Osteoblast (primary cell): ENCODE results near the gene EYA3. TPM values are rescaled to one million over a fixed set of nuclear protein-coding genes. Genes with fewer than 3 reads are reported as not detected.

Source experiments
- DNase-seq: peaks from one replicate; pipeline ENCODE4 v3.0.0; 2011; ENCODE audit warnings: low spot score, mixed read lengths; ENCODE audit not compliant: insufficient read length; ENCODE audit errors: missing footprints
- H2AFZ ChIP-seq: 2 replicates; pipeline ENCODE4 v1.6.0; 2011; ENCODE audit warnings: mild to moderate bottlenecking, low read length
- H3K27ac ChIP-seq: 2 replicates; pipeline ENCODE4 v1.5.1; 2011; ENCODE audit warnings: mild to moderate bottlenecking, low read depth, low read length, moderate library complexity
- H3K27me3 ChIP-seq: 2 replicates; pipeline ENCODE4 v1.6.0; 2012; ENCODE audit warnings: mild to moderate bottlenecking, control low read depth, inconsistent platforms, low read length, moderate library complexity; ENCODE audit not compliant: insufficient read depth
- H3K36me3 ChIP-seq: 2 replicates; pipeline ENCODE4 v1.5.1; 2011; ENCODE audit warnings: mild to moderate bottlenecking, low read length, control low read depth, moderate library complexity; ENCODE audit not compliant: insufficient read depth
- H3K4me1 ChIP-seq: 2 replicates; pipeline ENCODE4 v1.5.1; 2011; ENCODE audit warnings: mild to moderate bottlenecking, low read length, control low read depth, moderate library complexity; ENCODE audit not compliant: insufficient read depth
- H3K4me2 ChIP-seq: 2 replicates; pipeline ENCODE4 v1.6.0; 2011; ENCODE audit warnings: mild to moderate bottlenecking, low read length; ENCODE audit not compliant: insufficient read depth
- H3K4me3 ChIP-seq: fragments of 200-600 bp; sonication (generic); 3 replicates; pipeline ENCODE4 v1.5.1; 2012; ENCODE audit warnings: mild to moderate bottlenecking, low read length, inconsistent platforms; ENCODE audit not compliant: insufficient read depth
- H3K79me2 ChIP-seq: 2 replicates; pipeline ENCODE4 v1.6.0; 2012; ENCODE audit warnings: mild to moderate bottlenecking, low read length, control low read depth, inconsistent platforms; ENCODE audit not compliant: insufficient read depth
- H3K9me3 ChIP-seq: 2 replicates; pipeline ENCODE4 v1.5.1; 2011; ENCODE audit warnings: low read depth, low read length, control low read depth
- H4K20me1 ChIP-seq: 2 replicates; pipeline ENCODE4 v1.6.0; 2012; ENCODE audit warnings: mild to moderate bottlenecking, low read length, control low read depth; ENCODE audit not compliant: insufficient read depth
- total RNA-seq: library from RNA; depleted of rRNA; stranded (reverse); fragments of >200 nt; gene quantifications from 2 replicates; pipeline ENCODE4 v1.2.3, GENCODE V29; 2012
- TF ChIP-seq, protein P1 (sequence below): IDR thresholded peaks from 2 replicates; pipeline ENCODE4 v1.5.1; 2011; ENCODE audit warnings: mild to moderate bottlenecking, low read depth, low read length, moderate library complexity; ENCODE audit errors: extremely low read depth

Gene EYA3
- total RNA-seq, 1 donor, result 10.9 TPM

DNA sequence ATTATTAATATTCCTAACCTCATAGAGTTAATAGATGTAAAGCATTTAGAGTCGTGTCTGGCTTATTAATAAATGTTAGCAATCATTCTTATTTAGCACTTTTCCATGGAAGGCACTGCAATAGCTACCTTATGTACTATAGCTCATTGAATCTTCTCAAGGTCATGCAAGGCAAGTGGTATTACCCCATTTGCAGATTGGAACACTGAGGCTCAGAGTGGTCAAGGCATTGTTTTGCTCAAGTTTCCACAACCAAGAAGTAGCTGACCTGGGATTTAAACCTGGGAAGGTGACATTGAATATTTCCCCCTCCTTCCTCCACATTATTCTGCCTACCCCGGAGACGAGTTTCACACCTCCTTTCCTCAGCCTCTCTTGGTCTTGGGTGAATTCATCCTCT is 37.8 kb upstream of the EYA3 start:
- no peak overlapping the region for H3K4me3 ChIP-seq
- H3K36me3 ChIP-seq, result no peaks in the 10 kb centered on the region
- peaks cover 25% of the 10 kb centered on the region for H3K4me1 ChIP-seq
- H3K27me3 ChIP-seq, result no peaks in the 10 kb centered on the region
- no peaks in the 10 kb centered on the region for H3K79me2 ChIP-seq
- no peak overlapping the region for H2AFZ ChIP-seq
- H3K4me2 ChIP-seq, result no peak overlapping the region
- H4K20me1 ChIP-seq, result no peaks in the 10 kb centered on the region
- TF ChIP-seq, protein P1, sequence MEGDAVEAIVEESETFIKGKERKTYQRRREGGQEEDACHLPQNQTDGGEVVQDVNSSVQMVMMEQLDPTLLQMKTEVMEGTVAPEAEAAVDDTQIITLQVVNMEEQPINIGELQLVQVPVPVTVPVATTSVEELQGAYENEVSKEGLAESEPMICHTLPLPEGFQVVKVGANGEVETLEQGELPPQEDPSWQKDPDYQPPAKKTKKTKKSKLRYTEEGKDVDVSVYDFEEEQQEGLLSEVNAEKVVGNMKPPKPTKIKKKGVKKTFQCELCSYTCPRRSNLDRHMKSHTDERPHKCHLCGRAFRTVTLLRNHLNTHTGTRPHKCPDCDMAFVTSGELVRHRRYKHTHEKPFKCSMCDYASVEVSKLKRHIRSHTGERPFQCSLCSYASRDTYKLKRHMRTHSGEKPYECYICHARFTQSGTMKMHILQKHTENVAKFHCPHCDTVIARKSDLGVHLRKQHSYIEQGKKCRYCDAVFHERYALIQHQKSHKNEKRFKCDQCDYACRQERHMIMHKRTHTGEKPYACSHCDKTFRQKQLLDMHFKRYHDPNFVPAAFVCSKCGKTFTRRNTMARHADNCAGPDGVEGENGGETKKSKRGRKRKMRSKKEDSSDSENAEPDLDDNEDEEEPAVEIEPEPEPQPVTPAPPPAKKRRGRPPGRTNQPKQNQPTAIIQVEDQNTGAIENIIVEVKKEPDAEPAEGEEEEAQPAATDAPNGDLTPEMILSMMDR, result no peak
- no peak for DNase-seq
- H3K27ac ChIP-seq, result no peak overlapping the region
- H3K9me3 ChIP-seq, result no peaks in the 10 kb centered on the region

DNA sequence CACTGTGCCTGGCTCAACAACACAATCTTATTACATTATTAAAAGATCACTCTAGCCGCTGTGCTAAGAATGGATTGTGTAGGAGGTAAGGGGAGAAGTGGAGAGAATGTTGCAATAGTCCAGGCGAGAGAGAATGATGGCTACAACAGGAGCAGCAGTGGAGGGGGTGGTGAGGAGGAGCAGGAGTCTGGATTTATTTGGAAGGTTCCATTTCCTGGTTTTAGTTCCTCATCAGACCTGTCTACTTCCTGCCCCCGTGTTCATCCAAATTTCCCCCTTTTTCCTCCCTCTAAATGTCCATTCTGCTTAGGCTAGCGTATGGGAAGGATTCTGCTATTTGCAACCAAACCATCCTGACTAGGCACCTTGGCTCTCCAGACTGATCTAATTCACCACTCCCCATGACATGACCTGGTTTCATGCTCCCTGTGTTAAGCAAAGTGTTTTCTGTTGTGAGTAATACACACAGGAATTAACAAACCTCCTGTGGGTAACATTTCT is 35.1 kb upstream of the EYA3 start:
- no peak overlapping the region for H3K4me3 ChIP-seq
- peak; percentile 83 for DNase-seq
- no peaks in the 10 kb centered on the region for H3K36me3 ChIP-seq
- peaks cover 18% of the 10 kb centered on the region for H3K4me1 ChIP-seq
- H3K27me3 ChIP-seq, result no peaks in the 10 kb centered on the region
- peak overlapping the region; percentile 32 for H2AFZ ChIP-seq
- H4K20me1 ChIP-seq, result no peaks in the 10 kb centered on the region
- TF ChIP-seq, protein P1, result no peak
- H3K4me2 ChIP-seq, result peak overlapping the region; percentile 51
- H3K27ac ChIP-seq, result peak overlapping the region; percentile 32
- H3K79me2 ChIP-seq, result no peaks in the 10 kb centered on the region
- no peaks in the 10 kb centered on the region for H3K9me3 ChIP-seq

DNA sequence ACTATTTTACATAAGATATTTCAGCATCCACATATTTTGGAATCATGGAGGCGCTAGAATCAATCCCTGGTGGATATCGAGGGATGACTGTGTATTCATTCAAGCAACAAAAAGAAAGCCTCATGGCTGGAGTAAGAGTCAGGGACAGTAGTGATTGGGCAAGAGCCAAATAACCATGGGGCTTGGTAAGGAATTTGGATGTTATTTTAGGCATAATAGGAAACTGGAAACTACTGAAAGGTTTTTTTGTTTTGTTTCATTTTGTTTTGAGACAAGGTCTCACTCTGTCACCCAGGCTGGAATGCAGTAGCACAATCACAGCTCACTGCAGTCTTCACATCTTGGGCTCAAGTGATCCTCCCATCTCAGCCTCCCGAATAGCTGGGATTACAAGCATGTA is 33.8 kb upstream of the EYA3 start:
- peak; percentile 70 for DNase-seq
- Histone ChIP-seq H2AFZ (no peak overlapping the region), H3K27me3 (no peaks in the 10 kb centered on the region), H3K36me3 (no peaks in the 10 kb centered on the region), H4K20me1 (no peaks in the 10 kb centered on the region), H3K4me1 (peaks cover 18% of the 10 kb centered on the region), H3K4me2 (no peak overlapping the region), H3K27ac (no peak overlapping the region), H3K9me3 (no peaks in the 10 kb centered on the region), H3K79me2 (no peaks in the 10 kb centered on the region), H3K4me3 (no peak overlapping the region)
- TF ChIP-seq, protein P1, result no peak

DNA sequence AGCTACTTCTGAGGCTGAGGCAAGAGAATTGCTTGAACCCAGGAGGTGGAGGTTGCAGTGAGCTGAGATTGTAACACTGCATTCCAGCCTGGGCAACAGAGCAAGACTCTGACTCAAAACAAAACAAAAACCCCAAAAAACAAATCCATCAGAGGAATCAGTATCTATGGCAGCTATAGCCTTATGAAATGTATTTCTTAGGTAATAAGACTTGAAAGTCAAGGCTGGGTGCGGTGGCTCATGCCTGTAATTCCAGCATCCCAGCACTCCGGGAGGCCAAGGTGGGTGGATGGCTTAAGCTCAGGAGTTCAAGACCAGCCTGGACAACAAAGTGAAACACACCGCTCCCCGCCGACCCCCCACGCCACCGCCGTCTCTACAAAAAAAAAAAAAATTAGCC is 31.1 kb upstream of the EYA3 start:
- TF ChIP-seq, protein P1, result no peak
- H3K79me2 ChIP-seq, result no peaks in the 10 kb centered on the region
- H3K9me3 ChIP-seq, result no peaks in the 10 kb centered on the region
- H3K27ac ChIP-seq, result no peak overlapping the region
- no peak overlapping the region for H2AFZ ChIP-seq
- no peak overlapping the region for H3K4me2 ChIP-seq
- no peaks in the 10 kb centered on the region for H4K20me1 ChIP-seq
- no peaks in the 10 kb centered on the region for H3K36me3 ChIP-seq
- peaks cover 18% of the 10 kb centered on the region for H3K4me1 ChIP-seq
- no peak overlapping the region for H3K4me3 ChIP-seq
- H3K27me3 ChIP-seq, result no peaks in the 10 kb centered on the region
- DNase-seq, result no peak
